Measurements from ENCODE around the gene IGFBP2.

IGFBP2 gene

GRCh38 chr2:216615298-216616082, 17.7 kb upstream of the IGFBP2 start:
- no peak for DNase-seq (ENCODE audit: low read depth)

- DNase-seq (ENCODE audit: low read depth): no peak
Measured at GRCh38 chr2:216616083-216616678, 17.0 kb upstream of the IGFBP2 start.

- DNase-seq (ENCODE audit: low read depth): no peak
Measured at GRCh38 chr2:216617159-216617815, 15.9 kb upstream of the IGFBP2 start.

GRCh38 chr2:216618785-216619184, 14.4 kb upstream of the IGFBP2 start:
- no peak for DNase-seq (ENCODE audit: low read depth)

- DNase-seq (ENCODE audit: low read depth): no peak
Measured at GRCh38 chr2:216619411-216620393, 13.5 kb upstream of the IGFBP2 start.

GRCh38 chr2:216620786-216621185, 12.4 kb upstream of the IGFBP2 start:
- DNase-seq (ENCODE audit: low read depth): no peak

- no peak for DNase-seq (ENCODE audit: low read depth)
Measured at GRCh38 chr2:216621292-216621691, 11.9 kb upstream of the IGFBP2 start.

- DNase-seq (ENCODE audit: low read depth): no peak
Measured at GRCh38 chr2:216622526-216622925, 10.7 kb upstream of the IGFBP2 start.

GRCh38 chr2:216624251-216624650, 9.0 kb upstream of the IGFBP2 start:
- DNase-seq (ENCODE audit: low read depth): no peak

- no peak for DNase-seq (ENCODE audit: low read depth)
Measured at GRCh38 chr2:216626168-216626874, 6.9 kb upstream of the IGFBP2 start.

GRCh38 chr2:216626875-216627245, 6.4 kb upstream of the IGFBP2 start:
- no peak for DNase-seq (ENCODE audit: low read depth)

- DNase-seq (ENCODE audit: low read depth): no peak
Measured at GRCh38 chr2:216629784-216630183, 3.4 kb upstream of the IGFBP2 start.

GRCh38 chr2:216632346-216632951, 771 bp upstream of the IGFBP2 start:
- DNase-seq (ENCODE audit: low read depth): no peak

- no peak for DNase-seq (ENCODE audit: low read depth)
Measured at GRCh38 chr2:216633616-216634369, 573 bp downstream of the IGFBP2 start.

- no peak for DNase-seq (ENCODE audit: low read depth)
Measured at GRCh38 chr2:216634370-216635148, 1.3 kb downstream of the IGFBP2 start.

GRCh38 chr2:216635171-216635570, 2.0 kb downstream of the IGFBP2 start:
- DNase-seq (ENCODE audit: low read depth): no peak

GRCh38 chr2:216635701-216636550, 2.7 kb downstream of the IGFBP2 start:
- DNase-seq (ENCODE audit: low read depth): no peak
